Mesenchymal stem cell (in vitro differentiated cells and primary cell): ENCODE results near the gene FAM3B.

Experiments
- DNase-seq: peaks from one replicate; pipeline ENCODE4 v3.0.0-alpha.2; 2013
- H2AFZ ChIP-seq: one replicate; pipeline ENCODE4 v1.6.1; 2013; ENCODE audit warnings: low read depth, mild to moderate bottlenecking, control low read depth, inconsistent platforms, low read length, moderate library complexity
- H2AK5ac ChIP-seq: 2 replicates; pipeline ENCODE4 v1.6.1; 2013; ENCODE audit warnings: low read length, moderate library complexity, mild to moderate bottlenecking, inconsistent platforms; ENCODE audit not compliant: severe bottlenecking
- H2BK120ac ChIP-seq: one replicate; pipeline ENCODE4 v1.6.1; 2013; ENCODE audit warnings: low read depth, mild to moderate bottlenecking, inconsistent platforms, low read length, moderate library complexity
- H2BK12ac ChIP-seq, 2 experiments: one replicate each; pipeline ENCODE4 v1.6.1; 2013; ENCODE audit warnings: inconsistent platforms in 2 of 2, low read length in 2 of 2, mild to moderate bottlenecking in 2 of 2, moderate library complexity in 2 of 2, control low read depth in 1 of 2
- H2BK15ac ChIP-seq: one replicate; pipeline ENCODE4 v1.6.1; 2013; ENCODE audit warnings: mild to moderate bottlenecking, low read depth, inconsistent platforms; ENCODE audit not compliant: poor library complexity, severe bottlenecking
- H2BK5ac ChIP-seq: 2 replicates; pipeline ENCODE4 v1.6.1; 2013; ENCODE audit warnings: low read depth, mild to moderate bottlenecking, low read length, control low read depth, inconsistent platforms; ENCODE audit not compliant: poor library complexity, severe bottlenecking
- H3K14ac ChIP-seq, 2 experiments: one replicate each; pipeline ENCODE4 v1.6.1; 2013; ENCODE audit warnings: inconsistent platforms in 2 of 2, low read length in 2 of 2, control low read depth in 1 of 2, mild to moderate bottlenecking in 1 of 2, moderate library complexity in 1 of 2
- H3K18ac ChIP-seq, 2 experiments: one replicate each; pipeline ENCODE4 v1.6.1; 2013; ENCODE audit warnings: inconsistent platforms in 2 of 2, low read length in 2 of 2, control low read depth in 1 of 2, low read depth in 1 of 2, mild to moderate bottlenecking in 1 of 2
- H3K23ac ChIP-seq, 2 experiments: one replicate each; pipeline ENCODE4 v1.6.1; 2013; ENCODE audit warnings: inconsistent platforms in 2 of 2, low read length in 2 of 2, mild to moderate bottlenecking in 2 of 2, moderate library complexity in 2 of 2, control low read depth in 1 of 2
- H3K27ac ChIP-seq: 2 replicates; pipeline ENCODE4 v1.5.1; 2013; ENCODE audit warnings: mild to moderate bottlenecking, moderate library complexity, low read length, control low read depth, inconsistent platforms; ENCODE audit not compliant: poor library complexity, severe bottlenecking
- H3K27me3 ChIP-seq, 2 experiments: 2 replicates each; pipeline versions ENCODE4 v1.6.1 to v1.7.0; 2013; ENCODE audit warnings: low read length in 2 of 2, mild to moderate bottlenecking in 2 of 2, moderate library complexity in 2 of 2, control low read depth in 1 of 2, inconsistent platforms in 1 of 2; ENCODE audit not compliant: control insufficient read depth in 1 of 2, insufficient read depth in 1 of 2
- H3K36me3 ChIP-seq, 2 experiments: 2 replicates each; pipeline versions ENCODE4 v1.6.1 to v1.7.0; 2013; ENCODE audit warnings: low read length in 2 of 2, control low read depth in 1 of 2, inconsistent platforms in 1 of 2, low read depth in 1 of 2, mild to moderate bottlenecking in 1 of 2; ENCODE audit not compliant: insufficient read depth in 2 of 2, control insufficient read depth in 1 of 2
- H3K4ac ChIP-seq, 2 experiments: one replicate each; pipeline ENCODE4 v1.6.1; 2013; ENCODE audit warnings: inconsistent platforms in 2 of 2, low read length in 2 of 2, mild to moderate bottlenecking in 2 of 2, moderate library complexity in 2 of 2, control low read depth in 1 of 2, low read depth in 1 of 2
- H3K4me1 ChIP-seq: 2 replicates; pipeline ENCODE4 v1.6.1; 2013; ENCODE audit warnings: low read depth, low read length, control low read depth; ENCODE audit not compliant: control insufficient read depth, insufficient read depth
- H3K4me2 ChIP-seq: 2 replicates; pipeline ENCODE4 v1.6.1; 2013; ENCODE audit warnings: low read length, mild to moderate bottlenecking, inconsistent platforms; ENCODE audit not compliant: poor library complexity, severe bottlenecking
- H3K4me3 ChIP-seq, 2 experiments: 2 replicates each; pipeline versions ENCODE4 v1.5.1 to v1.7.0; 2013; ENCODE audit warnings: low read length in 2 of 2, mild to moderate bottlenecking in 2 of 2, control low read depth in 1 of 2, low read depth in 1 of 2; ENCODE audit not compliant: insufficient read depth in 1 of 2
- H3K79me1 ChIP-seq: replicated peaks from 2 replicates; pipeline ENCODE4 v1.6.1; 2013; ENCODE audit warnings: mild to moderate bottlenecking, control low read depth, low read length, inconsistent platforms; ENCODE audit not compliant: poor library complexity, severe bottlenecking
- H3K9ac ChIP-seq: 2 replicates; pipeline ENCODE4 v1.7.0; 2013; ENCODE audit warnings: mild to moderate bottlenecking, low read length, moderate library complexity
- H3K9me3 ChIP-seq: 2 replicates; pipeline ENCODE4 v1.7.0; 2013; ENCODE audit warnings: mild to moderate bottlenecking, low read length; ENCODE audit not compliant: control insufficient read depth
- H4K8ac ChIP-seq: one replicate; pipeline ENCODE4 v1.6.1; 2013; ENCODE audit warnings: inconsistent platforms, mild to moderate bottlenecking, low read length, moderate library complexity
- H4K91ac ChIP-seq: one replicate; pipeline ENCODE4 v1.6.1; 2013; ENCODE audit warnings: mild to moderate bottlenecking, low read length, inconsistent platforms
- WGBS: methylation state at CpG from one replicate; pipeline ENCODE4 v1.1.7; 2013; ENCODE audit warnings: mixed read lengths; 5-methylcytosine and 5-hydroxymethylcytosine counted together

The FAM3B gene

DNA sequence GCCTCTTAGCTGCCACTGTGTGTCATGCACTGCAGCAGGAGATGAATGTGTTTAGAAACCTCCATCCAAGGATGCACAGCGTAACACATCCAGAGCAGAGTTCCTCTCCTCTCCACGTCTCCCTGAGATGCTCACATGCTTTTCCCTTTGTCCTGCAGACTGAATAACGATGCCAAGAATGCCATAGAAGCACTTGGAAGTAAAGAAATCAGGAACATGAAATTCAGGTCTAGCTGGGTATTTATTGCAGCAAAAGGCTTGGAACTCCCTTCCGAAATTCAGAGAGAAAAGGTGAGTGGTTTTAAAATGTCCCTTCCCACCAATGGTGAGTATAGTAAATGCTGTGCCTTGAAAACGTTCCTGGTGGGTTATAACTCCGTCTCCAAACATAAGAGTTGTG, 31.8 kb downstream of the FAM3B start:
- H3K27me3 ChIP-seq, result peaks cover 0 to 42% of the 10 kb centered on the region in 2 experiments
- H2BK15ac ChIP-seq, result no peak overlapping the region
- no peak overlapping the region for H4K8ac ChIP-seq
- peaks cover under 1% of the 10 kb centered on the region for H3K9me3 ChIP-seq
- no peak overlapping the region for H4K91ac ChIP-seq
- no peak overlapping the region for H2AK5ac ChIP-seq
- H3K4ac ChIP-seq, result no peak overlapping the region
- H2BK12ac ChIP-seq, result no peak overlapping the region
- DNase-seq, result no peak
- no peak overlapping the region for H3K14ac ChIP-seq
- no peak overlapping the region for H2BK120ac ChIP-seq
- no peaks in the 10 kb centered on the region for H3K4me1 ChIP-seq
- no peaks in the 10 kb centered on the region for H3K36me3 ChIP-seq
- H3K18ac ChIP-seq, result no peak overlapping the region
- H3K23ac ChIP-seq, result no peak overlapping the region
- no peak overlapping the region for H3K27ac ChIP-seq
- no peak overlapping the region for H3K4me3 ChIP-seq
- no peak overlapping the region for H3K4me2 ChIP-seq
- 46% methylated on average over 6 of the region's 6 CpGs for WGBS
- H3K79me1 ChIP-seq, result no peaks in the 10 kb centered on the region
- H2BK5ac ChIP-seq, result no peak overlapping the region
- H3K9ac ChIP-seq, result no peak overlapping the region
- no peak overlapping the region for H2AFZ ChIP-seq

DNA sequence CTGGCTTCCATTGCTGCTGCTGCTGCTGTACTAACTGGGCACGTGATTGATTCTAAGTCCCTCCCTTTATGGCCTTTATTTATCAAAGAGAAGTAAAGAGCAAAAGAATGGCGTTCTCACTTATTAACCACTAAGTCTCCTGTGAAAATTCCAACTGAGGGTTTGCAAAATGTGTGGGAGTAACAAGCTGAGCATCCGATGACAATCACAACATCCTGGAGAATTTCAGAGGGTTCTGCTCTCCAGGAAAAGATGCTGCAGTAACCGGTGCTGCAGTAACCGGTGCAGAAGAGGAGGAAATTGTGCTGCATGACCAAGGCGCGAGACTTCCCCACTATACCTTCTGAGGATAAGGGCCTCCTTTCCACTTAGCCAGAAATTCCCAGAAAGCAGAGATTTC, 32.5 kb downstream of the FAM3B start:
- Histone ChIP-seq H3K23ac (no peak overlapping the region), H2BK15ac (no peak overlapping the region), H3K4ac (no peak overlapping the region), H4K8ac (no peak overlapping the region), H3K79me1 (no peaks in the 10 kb centered on the region), H3K4me1 (no peaks in the 10 kb centered on the region), H2AFZ (no peak overlapping the region), H3K9ac (no peak overlapping the region), H2BK5ac (no peak overlapping the region), H3K14ac (no peak overlapping the region), H3K36me3 (no peaks in the 10 kb centered on the region), H2AK5ac (no peak overlapping the region), H3K18ac (no peak overlapping the region), H2BK120ac (no peak overlapping the region), H3K27ac (no peak overlapping the region), H3K27me3 (peaks cover 0 to 42% of the 10 kb centered on the region in 2 experiments), H3K4me3 (no peak overlapping the region), H4K91ac (no peak overlapping the region), H3K4me2 (no peak overlapping the region), H2BK12ac (no peak overlapping the region), H3K9me3 (no peaks in the 10 kb centered on the region)
- 88% methylated on average over 6 of the region's 7 CpGs for WGBS
- DNase-seq, result no peak

DNA sequence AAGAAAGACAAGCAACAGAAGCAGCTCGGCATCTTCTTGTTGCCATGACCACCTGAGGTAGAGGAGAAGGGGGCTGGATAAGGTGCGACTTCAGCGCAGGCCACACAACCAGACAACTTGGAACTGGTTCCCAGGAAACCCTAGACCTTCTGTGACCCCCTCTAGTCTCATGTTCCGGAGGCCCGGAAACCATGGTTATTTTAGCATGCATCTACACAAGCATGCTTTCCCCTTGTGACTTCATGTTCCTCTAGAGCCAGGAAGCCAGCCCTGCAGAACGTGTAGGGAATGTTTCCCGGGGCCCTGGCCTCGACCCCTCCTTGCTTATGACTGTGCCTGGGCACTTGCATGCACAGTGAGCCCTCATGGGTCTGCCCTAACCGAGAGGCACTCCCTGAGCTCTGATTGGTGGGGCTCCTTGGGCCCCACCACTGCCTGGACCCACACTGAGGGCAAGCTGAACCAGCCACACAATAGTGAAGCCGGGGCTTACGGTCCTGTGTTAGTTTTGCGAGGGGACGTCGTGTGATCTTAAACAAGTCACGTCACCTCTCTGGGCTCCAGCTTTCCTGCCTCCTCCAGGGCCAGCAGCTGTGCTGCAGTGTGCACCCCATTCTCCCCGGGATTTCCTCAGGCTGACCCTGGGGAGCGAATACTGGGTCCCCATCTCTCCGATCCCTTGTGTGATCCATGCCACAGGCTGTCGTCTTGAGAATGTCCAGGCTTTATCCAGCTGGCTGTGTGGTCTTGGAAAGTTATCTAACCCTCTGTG, 33.2 kb downstream of the FAM3B start:
- Histone ChIP-seq H4K91ac (no peak overlapping the region), H3K4me3 (no peak overlapping the region)
- 83% methylated on average over 19 of the region's 19 CpGs for WGBS

DNA sequence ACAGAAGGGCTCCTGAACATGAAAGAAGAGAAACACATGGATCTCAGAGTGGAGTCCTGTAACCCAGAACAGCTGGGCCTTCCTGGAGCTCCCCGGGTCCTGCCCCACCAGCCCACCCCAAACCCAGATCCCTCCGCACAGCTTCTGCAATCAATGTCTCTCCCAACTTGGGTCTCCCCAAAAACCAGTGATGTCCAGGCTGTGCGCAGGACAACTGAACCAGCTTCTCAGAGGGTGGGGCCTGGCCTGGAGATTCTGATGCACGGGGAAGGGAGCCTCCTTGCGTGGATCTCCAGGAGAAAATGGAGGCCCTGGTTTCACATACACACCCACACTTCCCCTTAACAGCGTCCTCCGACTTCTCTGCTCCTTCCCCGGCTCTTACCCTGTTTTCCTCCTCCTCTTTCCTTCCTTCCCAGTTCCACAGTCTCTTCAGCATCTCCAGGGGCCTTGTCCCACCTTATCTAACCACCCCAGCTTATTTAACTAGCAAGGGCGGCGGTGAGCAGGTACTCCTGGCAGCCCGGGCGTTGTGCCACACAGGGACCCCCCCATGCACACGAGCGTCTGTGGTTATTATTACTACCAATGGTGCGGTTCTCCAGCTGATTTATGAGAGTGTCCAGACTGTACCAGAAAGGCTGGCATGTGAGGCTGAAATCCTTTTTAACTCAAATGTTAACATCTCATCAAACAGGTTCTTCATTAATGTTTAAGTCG, 34.0 kb downstream of the FAM3B start:
- Histone ChIP-seq H3K4me2 (no peak overlapping the region), H2BK15ac (no peak overlapping the region), H3K14ac (no peak overlapping the region), H3K4ac (no peak overlapping the region), H3K27ac (no peak overlapping the region), H2AFZ (no peak overlapping the region), H4K8ac (no peak overlapping the region), H2BK120ac (no peak overlapping the region), H3K23ac (no peak overlapping the region), H3K4me3 (no peak overlapping the region), H3K27me3 (peaks cover 0 to 42% of the 10 kb centered on the region in 2 experiments), H3K4me1 (no peaks in the 10 kb centered on the region), H2AK5ac (no peak overlapping the region), H3K9ac (no peak overlapping the region), H3K36me3 (no peaks in the 10 kb centered on the region), H3K18ac (no peak overlapping the region), H2BK5ac (no peak overlapping the region), H2BK12ac (no peak overlapping the region), H3K79me1 (no peaks in the 10 kb centered on the region), H4K91ac (no peak overlapping the region), H3K9me3 (no peaks in the 10 kb centered on the region)
- 88% methylated on average over 16 of the region's 16 CpGs for whole genome bisulfite sequencing
- DNase-seq, result no peak

More for the DNA sequence above, 33.2 kb downstream of the FAM3B start:
- H2BK5ac ChIP-seq, result no peak overlapping the region
- H2AFZ ChIP-seq, result no peak overlapping the region
- H3K4me2 ChIP-seq, result no peak overlapping the region
- H3K9ac ChIP-seq, result no peak overlapping the region
- H3K36me3 ChIP-seq, result no peaks in the 10 kb centered on the region
- no peak overlapping the region for H3K14ac ChIP-seq
- H2BK15ac ChIP-seq, result no peak overlapping the region
- H3K27ac ChIP-seq, result no peak overlapping the region
- H3K27me3 ChIP-seq, result peaks cover 0 to 42% of the 10 kb centered on the region in 2 experiments
- H3K18ac ChIP-seq, result no peak overlapping the region
- H2AK5ac ChIP-seq, result no peak overlapping the region
- no peak overlapping the region for H2BK12ac ChIP-seq
- H2BK120ac ChIP-seq, result no peak overlapping the region
- no peak for DNase-seq
- no peaks in the 10 kb centered on the region for H3K9me3 ChIP-seq
- H3K23ac ChIP-seq, result no peak overlapping the region
- H4K8ac ChIP-seq, result no peak overlapping the region
- H3K79me1 ChIP-seq, result no peaks in the 10 kb centered on the region
- H3K4me1 ChIP-seq, result no peaks in the 10 kb centered on the region
- no peak overlapping the region for H3K4ac ChIP-seq
